ENCODE results near the gene CDH23. TPM values are rescaled to one million over a fixed set of nuclear protein-coding genes. Genes with fewer than 3 reads are reported as not detected.

Gene CDH23
- total RNA-seq, 2 experiments from 2014 or later: 4.0 to 4.5 TPM

DNA sequence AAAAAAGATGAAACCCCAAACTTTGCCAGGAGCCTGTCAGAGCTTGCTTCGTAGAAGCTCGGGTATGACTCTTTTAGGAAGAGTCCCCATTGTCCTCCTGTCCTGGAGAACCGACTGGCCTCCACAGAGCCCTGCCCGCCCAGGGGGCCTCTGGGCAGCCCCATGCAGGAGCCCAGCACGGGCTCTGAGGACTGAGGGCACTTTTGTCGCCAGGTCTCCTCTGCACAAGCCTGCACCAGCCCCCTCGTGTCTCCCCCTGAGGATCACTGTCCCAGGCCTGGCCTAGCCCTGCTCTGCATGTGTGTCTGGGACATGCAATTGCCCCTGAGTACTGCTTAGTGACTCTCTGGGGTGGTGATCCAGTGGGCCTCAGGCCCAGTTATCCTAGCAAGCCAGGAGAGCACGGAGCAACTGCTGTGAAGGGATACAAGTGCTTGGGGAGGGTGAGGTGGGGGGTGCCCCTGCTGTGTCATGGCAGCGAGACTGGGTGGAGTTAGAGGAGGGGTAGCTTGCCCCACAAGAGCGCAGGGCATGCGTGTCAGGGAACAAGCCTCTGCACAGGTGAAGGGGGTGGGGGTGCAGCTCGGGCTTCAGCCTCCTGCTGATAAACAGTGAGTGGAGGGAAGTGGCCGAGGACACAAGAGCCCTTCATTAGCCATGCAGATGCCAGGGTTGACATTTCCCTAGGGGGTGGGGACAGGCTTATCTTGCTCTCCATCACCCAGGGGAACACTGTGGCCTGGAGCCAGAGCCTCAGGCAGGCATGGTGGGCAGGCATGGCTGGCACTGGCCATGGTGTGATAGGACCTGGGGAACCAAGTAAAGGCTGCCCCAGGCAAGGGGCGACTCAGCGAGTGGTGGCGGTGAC lies 179.4 kb downstream of the CDH23 start:
- POLR2A ChIA-PET: no interaction called here

DNA sequence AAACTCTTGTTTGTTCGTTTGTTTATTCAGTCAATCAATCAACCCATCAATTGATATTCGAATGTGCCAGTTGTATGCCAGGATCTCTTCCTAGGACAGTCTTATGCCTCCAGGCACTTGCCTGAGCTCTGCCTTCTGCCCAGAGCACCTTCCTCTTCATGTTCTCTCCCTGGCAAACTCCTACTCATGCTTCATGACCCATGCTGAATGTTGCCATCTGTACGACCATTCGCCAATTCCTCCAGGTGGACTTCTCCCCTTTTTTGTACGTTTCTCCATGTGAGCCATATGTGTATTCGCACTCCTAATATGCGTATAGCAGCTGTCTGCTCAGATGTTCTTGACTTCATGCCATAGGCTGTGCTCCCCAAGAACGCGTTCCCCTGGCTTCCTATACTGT lies 180.1 kb downstream of the CDH23 start:
- CTCF ChIA-PET: interaction anchor here (1.6 kb wide), 1 partner anchor 12 kb away, joined by 3 read pairs; no protein-coding TSS in a partner anchor
- H3K27me3 Mint-ChIP-seq: no peaks in the 10 kb centered on the region
- POLR2A ChIA-PET: no interaction called here
- H3K9me3 Mint-ChIP-seq: no peaks in the 10 kb centered on the region
- no peaks in the 10 kb centered on the region for H3K4me1 Mint-ChIP-seq
- no peaks in the 10 kb centered on the region for H3K36me3 Mint-ChIP-seq (ENCODE audit: low read depth)
- DNase-seq: no peak
- no peak overlapping the region for H3K27ac Mint-ChIP-seq
- no peak overlapping the region for H3K4me3 Mint-ChIP-seq

More for the DNA sequence above, 179.4 kb downstream of the CDH23 start:
- Mint-ChIP-seq H3K36me3 (ENCODE audit: low read depth) (no peaks in the 10 kb centered on the region), H3K27me3 (no peaks in the 10 kb centered on the region), H3K9me3 (no peaks in the 10 kb centered on the region), H3K4me3 (no peak overlapping the region), H3K27ac (no peak overlapping the region), H3K4me1 (no peaks in the 10 kb centered on the region)
- DNase-seq: no peak
- CTCF ChIA-PET: interaction anchor here (1.6 kb wide), 1 partner anchor 13 kb away, joined by 3 read pairs; no protein-coding TSS in a partner anchor

DNA sequence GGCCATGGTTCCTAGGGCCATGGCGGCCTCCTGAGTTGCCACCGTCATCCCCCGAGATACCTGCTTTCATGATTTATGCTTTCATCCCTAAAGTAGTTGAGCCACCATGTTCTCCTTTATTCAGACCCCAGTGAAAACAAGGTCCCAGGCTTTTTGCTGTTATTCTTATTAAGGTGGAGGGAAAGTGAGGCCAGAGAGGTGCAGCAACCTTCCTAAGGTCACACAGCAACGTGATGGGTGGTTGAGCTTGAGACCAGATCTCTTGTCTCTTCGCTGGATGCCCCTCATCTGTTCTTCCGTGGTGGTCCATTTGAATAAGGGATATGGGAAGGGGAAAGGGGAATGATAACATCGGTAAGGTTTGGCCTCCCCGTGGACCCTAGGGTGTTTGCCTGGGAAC lies 180.6 kb downstream of the CDH23 start:
- Mint-ChIP-seq H3K4me1 (no peaks in the 10 kb centered on the region), H3K27me3 (no peaks in the 10 kb centered on the region), H3K27ac (no peak overlapping the region), H3K36me3 (ENCODE audit: low read depth) (no peaks in the 10 kb centered on the region), H3K4me3 (no peak overlapping the region), H3K9me3 (no peaks in the 10 kb centered on the region)
- ChIA-PET CTCF (interaction anchor here (1.6 kb wide), 1 partner anchor 12 kb away, joined by 3 read pairs; no protein-coding TSS in a partner anchor), POLR2A (no interaction called here)
- no peak for DNase-seq

DNA sequence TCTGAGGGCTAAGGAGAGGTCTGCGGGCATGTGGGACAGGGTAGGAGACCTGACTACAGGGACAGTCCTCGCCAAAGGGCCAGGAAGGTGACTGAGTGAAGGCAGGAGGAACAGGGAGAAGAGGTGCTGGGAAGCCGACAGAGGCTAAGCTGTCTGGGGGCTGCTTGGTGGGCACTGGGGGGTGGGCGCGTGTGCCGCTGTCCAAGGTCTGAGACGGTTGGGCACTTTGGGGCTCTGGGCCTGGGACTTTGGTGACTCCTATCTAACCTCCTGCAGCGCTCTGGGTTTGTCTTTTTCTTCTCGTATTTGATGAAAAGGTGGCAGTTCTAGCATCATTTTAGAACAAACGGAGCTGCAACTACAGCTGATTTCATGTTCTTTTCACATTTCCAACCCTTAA lies 181.3 kb downstream of the CDH23 start:
- no peaks in the 10 kb centered on the region for H3K4me1 Mint-ChIP-seq
- ChIA-PET CTCF (interaction anchor here (1.0 to 2.9 kb wide), 2 partner anchors 9 to 87 kb away, joined by 3 to 15 read pairs; no protein-coding TSS in a partner anchor), POLR2A (no interaction called here)
- H3K36me3 Mint-ChIP-seq (ENCODE audit: low read depth): no peaks in the 10 kb centered on the region
- no peaks in the 10 kb centered on the region for H3K27me3 Mint-ChIP-seq
- H3K27ac Mint-ChIP-seq: no peak overlapping the region
- no peaks in the 10 kb centered on the region for H3K9me3 Mint-ChIP-seq
- H3K4me3 Mint-ChIP-seq: no peak overlapping the region
- no peak for DNase-seq

DNA sequence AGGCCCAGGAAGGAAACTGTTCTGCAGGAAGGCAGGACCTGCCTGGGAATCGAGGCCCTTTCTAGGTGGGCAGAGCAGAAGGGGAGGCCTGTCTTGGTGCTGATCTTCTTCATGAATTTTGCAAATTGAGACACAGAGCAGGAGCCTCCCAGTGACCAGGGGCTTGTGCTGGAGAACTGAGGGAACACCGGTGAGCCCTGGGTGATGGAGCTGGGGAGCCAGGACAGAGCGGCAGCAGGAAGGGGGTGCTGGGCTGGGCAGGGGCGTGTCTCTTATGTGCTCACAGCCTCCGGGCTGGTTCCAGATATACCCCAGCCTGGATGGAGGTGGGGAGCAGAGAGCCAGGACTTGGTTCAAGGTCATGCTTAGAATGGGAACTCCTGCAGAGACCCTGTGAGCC lies 182.9 kb downstream of the CDH23 start:
- H3K4me1 Mint-ChIP-seq: no peaks in the 10 kb centered on the region
- no peaks in the 10 kb centered on the region for H3K27me3 Mint-ChIP-seq
- no peak overlapping the region for H3K4me3 Mint-ChIP-seq
- H3K9me3 Mint-ChIP-seq: no peaks in the 10 kb centered on the region
- POLR2A ChIA-PET: no interaction called here
- no peak for DNase-seq
- CTCF ChIA-PET: interaction anchor here (2.9 kb wide), 1 partner anchor 10 kb away, joined by 15 read pairs; no protein-coding TSS in a partner anchor
- H3K36me3 Mint-ChIP-seq (ENCODE audit: low read depth): no peaks in the 10 kb centered on the region
- H3K27ac Mint-ChIP-seq: no peak overlapping the region

DNA sequence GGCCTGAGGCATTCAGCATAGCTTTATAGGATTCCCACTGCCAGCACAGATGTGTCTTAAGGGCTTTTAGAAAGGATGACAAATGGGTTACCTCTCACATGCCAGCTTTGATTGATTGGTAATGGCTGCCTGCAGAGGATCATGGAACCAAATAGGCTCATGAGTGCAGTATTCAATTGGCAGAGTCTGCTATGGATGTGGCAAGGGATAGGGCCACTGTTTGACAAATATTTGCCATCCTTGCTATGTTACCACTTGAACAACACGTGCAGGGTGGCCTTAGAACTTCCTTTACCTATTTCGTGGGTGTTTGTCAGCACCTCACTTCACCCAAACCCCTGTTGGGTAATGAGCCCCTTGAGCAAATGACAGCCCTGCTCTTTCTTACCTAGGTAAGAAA lies 183.7 kb downstream of the CDH23 start:
- no peak overlapping the region for H3K27ac Mint-ChIP-seq
- no peak overlapping the region for H3K4me3 Mint-ChIP-seq
- ChIA-PET POLR2A (no interaction called here), CTCF (interaction anchor here (2.9 kb wide), 1 partner anchor 11 kb away, joined by 15 read pairs; no protein-coding TSS in a partner anchor)
- H3K36me3 Mint-ChIP-seq (ENCODE audit: low read depth): no peaks in the 10 kb centered on the region
- H3K27me3 Mint-ChIP-seq: no peaks in the 10 kb centered on the region
- H3K9me3 Mint-ChIP-seq: no peaks in the 10 kb centered on the region
- DNase-seq: no peak
- H3K4me1 Mint-ChIP-seq: no peaks in the 10 kb centered on the region

DNA sequence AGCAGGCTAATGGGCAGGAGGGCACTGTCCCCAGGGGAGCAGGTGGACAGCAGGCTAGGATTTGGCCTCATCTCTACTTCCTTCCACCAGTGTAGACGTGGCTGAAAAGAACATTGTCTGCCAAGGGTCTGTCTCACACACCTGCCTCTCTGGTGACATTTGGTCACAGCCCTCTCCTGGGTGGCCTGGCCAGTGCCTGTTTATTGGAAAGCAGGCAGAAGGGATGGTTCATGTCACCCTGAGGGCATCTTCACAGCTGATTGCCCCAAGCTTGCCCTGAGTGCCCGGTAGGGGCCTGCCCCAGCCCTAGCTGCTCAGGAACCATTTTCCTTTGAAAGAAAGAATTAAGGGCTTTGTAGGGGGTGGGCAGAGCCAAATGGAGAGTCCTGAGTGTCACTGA lies 184.2 kb downstream of the CDH23 start:
- Mint-ChIP-seq H3K27me3 (no peaks in the 10 kb centered on the region), H3K36me3 (ENCODE audit: low read depth) (no peaks in the 10 kb centered on the region), H3K9me3 (no peaks in the 10 kb centered on the region), H3K4me3 (no peak overlapping the region), H3K27ac (no peak overlapping the region), H3K4me1 (no peaks in the 10 kb centered on the region)
- ChIA-PET POLR2A (no interaction called here), CTCF (interaction anchor here (2.9 kb wide), 1 partner anchor 11 kb away, joined by 15 read pairs; no protein-coding TSS in a partner anchor)
- no peak for DNase-seq

DNA sequence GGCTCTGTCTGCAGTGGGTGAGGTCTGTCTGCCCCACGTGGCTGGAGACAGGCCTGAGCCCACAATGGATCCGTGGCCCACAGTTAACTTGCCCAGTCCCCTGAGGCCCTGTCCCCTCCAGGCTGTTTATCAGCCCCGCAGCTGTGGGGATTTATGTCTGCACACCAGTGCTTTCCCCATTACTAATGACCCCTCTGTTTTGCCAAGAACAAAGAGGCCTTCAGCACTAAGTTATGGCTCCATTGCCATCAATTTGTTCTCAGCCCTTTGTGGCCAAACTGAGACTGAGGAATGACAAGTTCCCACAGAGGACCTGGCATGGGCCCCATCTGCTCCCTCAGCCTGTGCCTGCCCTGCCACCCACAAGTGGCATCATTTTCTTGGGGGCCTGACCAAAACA lies 184.7 kb downstream of the CDH23 start:
- ChIA-PET CTCF (no interaction called here), POLR2A (no interaction called here)
- Mint-ChIP-seq H3K27ac (no peak overlapping the region), H3K9me3 (no peaks in the 10 kb centered on the region), H3K4me1 (no peaks in the 10 kb centered on the region), H3K4me3 (no peak overlapping the region), H3K36me3 (ENCODE audit: low read depth) (no peaks in the 10 kb centered on the region), H3K27me3 (no peaks in the 10 kb centered on the region)
- DNase-seq: no peak

DNA sequence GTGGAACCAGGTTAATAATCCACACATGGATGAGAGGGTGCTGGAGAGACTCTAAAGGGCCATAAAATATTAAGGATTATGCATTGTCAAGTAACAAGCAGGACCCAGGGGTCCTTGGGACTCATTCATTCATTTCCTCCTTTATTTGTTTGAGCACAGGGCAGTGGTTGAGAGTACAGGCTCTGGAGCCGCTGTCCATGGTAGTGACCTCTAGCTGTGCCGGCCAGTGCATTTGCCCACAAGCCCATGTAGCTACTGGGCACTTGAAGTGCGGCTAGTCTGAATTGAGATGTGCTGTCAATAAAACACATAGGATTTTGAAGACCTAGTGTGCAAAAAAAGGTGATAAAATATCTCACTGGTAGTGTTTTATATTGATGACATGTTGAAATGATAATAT lies 185.3 kb downstream of the CDH23 start:
- DNase-seq: no peak
- H3K4me3 Mint-ChIP-seq: no peak overlapping the region
- H3K9me3 Mint-ChIP-seq: no peaks in the 10 kb centered on the region
- no peaks in the 10 kb centered on the region for H3K36me3 Mint-ChIP-seq (ENCODE audit: low read depth)
- H3K4me1 Mint-ChIP-seq: no peaks in the 10 kb centered on the region
- no peaks in the 10 kb centered on the region for H3K27me3 Mint-ChIP-seq
- ChIA-PET POLR2A (no interaction called here), CTCF (no interaction called here)
- H3K27ac Mint-ChIP-seq: no peak overlapping the region

DNA sequence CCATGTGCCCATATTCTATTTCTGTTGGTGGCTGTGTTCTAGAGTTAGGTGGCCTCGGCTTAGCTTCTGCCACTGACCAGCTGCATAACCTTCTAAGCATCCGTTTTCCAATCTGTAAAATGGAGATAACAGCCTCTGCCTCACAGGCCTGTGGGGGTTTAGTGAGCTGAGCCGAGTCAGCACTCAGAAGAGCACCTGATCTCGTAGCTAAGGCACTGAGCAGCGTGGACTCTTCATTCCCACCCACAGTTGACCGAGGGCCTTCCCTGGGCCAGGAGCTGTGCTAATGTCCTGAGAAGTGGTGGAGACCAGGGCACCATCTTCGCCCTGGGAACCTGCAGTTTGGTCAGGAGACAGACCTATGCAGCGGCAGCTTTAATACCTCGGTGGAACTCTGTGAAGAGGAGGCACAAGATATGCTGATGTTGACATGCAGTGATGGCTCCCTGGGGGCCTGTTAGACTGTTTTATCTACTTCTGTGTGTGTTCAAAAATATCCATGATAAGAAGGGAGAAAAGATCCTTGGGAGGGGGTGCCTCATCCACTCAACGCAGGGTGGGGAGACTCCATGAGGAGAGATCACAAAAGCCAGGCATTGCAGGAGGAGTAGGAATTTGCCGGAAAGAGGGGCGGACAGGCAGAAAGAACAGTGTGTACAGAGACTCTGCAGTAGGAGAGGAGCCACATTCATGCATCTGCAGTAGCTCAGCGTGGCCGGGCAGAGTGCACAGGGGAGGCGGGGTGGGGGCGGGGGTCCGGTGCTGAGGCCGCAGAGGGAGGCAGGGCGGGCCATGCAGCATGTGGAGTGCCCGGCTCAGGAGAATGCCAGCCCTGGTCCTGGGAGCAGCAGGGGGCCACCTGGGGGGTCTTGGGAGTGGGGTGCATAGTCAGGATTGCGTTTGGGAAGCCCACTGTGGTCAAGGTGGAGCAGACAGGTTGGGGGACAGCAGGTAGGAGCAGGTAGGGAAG lies 186.1 kb downstream of the CDH23 start:
- no peak for DNase-seq
- no peaks in the 10 kb centered on the region for H3K4me1 Mint-ChIP-seq
- no peak overlapping the region for H3K4me3 Mint-ChIP-seq
- H3K36me3 Mint-ChIP-seq (ENCODE audit: low read depth): no peaks in the 10 kb centered on the region
- no peak overlapping the region for H3K27ac Mint-ChIP-seq
- ChIA-PET POLR2A (no interaction called here), CTCF (no interaction called here)
- no peaks in the 10 kb centered on the region for H3K9me3 Mint-ChIP-seq
- H3K27me3 Mint-ChIP-seq: no peaks in the 10 kb centered on the region

DNA sequence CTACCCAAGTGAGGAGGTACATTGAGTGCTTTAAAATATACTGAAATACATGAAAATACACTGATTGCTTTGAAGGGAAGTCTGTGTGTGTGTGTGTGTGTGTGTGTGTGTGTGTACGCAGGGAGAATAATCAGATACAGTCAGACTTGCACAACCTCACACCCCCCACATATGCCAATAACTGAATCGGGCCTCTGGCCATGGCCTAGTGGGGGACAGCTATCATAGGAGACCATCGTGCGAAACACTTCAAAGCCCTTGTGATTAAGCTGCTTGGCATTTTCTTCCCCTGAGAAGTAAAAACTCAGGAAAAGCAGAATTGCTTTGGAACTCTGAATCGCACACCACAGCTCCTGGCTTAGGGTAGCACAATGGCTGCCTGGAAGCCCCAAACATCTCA lies 187.7 kb downstream of the CDH23 start:
- CTCF ChIA-PET: no interaction called here
- Mint-ChIP-seq H3K36me3 (ENCODE audit: low read depth) (no peaks in the 10 kb centered on the region), H3K4me3 (no peak overlapping the region), H3K4me1 (no peaks in the 10 kb centered on the region), H3K27me3 (no peaks in the 10 kb centered on the region), H3K27ac (no peak overlapping the region), H3K9me3 (no peaks in the 10 kb centered on the region)
- POLR2A ChIA-PET: no interaction called here
- DNase-seq: no peak

DNA sequence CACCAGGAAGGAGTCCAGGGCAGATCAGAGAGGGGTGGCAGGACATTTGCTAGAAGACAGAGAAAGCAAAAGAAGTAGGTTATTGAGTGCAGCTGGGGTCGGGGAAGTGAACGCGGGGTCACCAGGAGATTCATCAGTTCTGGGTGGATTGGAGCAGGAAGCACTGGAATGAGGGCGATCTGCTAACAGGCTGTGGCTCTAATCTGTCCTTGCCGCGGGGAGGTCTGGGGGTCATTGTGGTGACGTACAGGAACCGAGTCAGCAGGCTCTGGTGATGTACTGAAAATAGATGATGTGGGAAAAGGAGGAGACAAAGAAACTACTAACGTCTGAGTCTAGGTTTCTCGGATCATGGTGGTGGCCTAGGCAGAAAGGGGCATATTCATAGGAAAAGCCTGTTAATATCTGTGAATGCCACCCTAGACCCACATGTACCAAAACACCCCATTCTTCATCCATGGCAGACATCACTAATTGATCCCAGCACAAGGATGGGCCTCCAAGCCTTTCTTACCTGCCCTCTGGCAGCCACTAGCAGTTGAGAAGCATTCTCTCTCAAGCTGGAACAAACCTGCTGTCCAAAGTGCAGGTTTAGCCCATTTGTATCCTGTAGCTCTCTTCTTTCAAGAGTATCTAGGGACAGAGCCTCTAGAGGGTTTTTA lies 188.3 kb downstream of the CDH23 start:
- CTCF ChIA-PET: no interaction called here
- H3K36me3 Mint-ChIP-seq (ENCODE audit: low read depth): no peaks in the 10 kb centered on the region
- no peaks in the 10 kb centered on the region for H3K4me1 Mint-ChIP-seq
- H3K27me3 Mint-ChIP-seq: no peaks in the 10 kb centered on the region
- no peak for DNase-seq
- H3K27ac Mint-ChIP-seq: no peak overlapping the region
- H3K9me3 Mint-ChIP-seq: no peaks in the 10 kb centered on the region
- POLR2A ChIA-PET: no interaction called here
- no peak overlapping the region for H3K4me3 Mint-ChIP-seq

Data from activated CD4-positive, alpha-beta T cell treated with anti-CD3 and anti-CD28 coated beads, Interleukin-2, amount 10 ng/mL, durations not matched to agents 7 days and 5 days (primary cell).